GM21526 (cell line): ENCODE results near the gene SGSH.

Experiments
- ATAC-seq: cut with Tn5 transposase; IDR thresholded peaks from one replicate; pipeline ENCODE4 v1.9.1; 2021; ENCODE audit warnings: moderate library complexity; ENCODE audit not compliant: unreplicated experiment, low FRiP score

SGSH gene

DNA sequence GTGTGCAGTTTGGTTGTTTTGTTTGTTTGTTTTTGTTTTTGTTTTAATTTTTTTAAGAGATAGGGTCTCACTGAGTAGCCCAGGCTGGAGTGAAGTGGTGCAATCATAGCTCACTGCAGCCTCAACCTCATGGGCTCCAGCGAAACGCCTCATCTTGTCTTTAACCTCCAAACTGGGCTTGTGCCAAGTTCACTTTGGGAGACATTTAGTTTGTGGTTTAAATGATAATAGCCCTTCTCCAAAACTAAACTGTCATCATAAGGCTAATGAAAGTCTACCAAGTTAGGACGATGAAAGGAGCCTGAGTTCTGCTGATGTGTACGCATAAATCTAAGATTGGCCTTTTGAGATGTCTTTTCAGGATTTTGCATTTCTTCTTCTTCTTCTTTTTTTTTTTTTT, 56.8 kb downstream of the SGSH start:
- ATAC-seq = no peak

DNA sequence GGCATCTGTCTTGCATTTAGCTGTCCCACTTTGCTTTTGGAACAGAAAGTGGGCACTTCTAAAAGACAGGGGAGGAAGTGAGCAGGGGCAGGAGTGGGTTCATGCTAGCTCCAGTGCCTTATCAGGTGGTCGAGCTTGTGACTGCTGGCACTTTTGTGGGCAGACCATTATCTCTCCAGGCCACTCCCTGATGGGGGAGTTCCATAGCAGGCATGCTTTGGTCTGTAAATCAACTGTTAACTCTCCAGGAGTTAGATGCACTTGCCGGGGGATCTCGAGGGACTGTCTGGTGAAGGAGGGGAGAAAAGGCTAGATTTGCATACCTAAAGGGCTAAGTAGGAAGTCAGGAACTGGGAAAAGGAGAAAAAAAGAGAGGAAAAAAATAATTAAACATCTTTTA, 59.6 kb downstream of the SGSH start:
- no peak for ATAC-seq
